GM18508 (cell line): Measurements from ENCODE around the gene RHEX.

Experiments used
- ATAC-seq: cut with Tn5 transposase; IDR thresholded peaks from one replicate; pipeline ENCODE4 v1.9.1; 2021; ENCODE audit warnings: moderate number of reproducible peaks; ENCODE audit not compliant: insufficient read depth, unreplicated experiment

RHEX gene

GRCh38 chr1:206112600-206113301 is 59.8 kb downstream of the RHEX start:
- no peak for ATAC-seq

DNA sequence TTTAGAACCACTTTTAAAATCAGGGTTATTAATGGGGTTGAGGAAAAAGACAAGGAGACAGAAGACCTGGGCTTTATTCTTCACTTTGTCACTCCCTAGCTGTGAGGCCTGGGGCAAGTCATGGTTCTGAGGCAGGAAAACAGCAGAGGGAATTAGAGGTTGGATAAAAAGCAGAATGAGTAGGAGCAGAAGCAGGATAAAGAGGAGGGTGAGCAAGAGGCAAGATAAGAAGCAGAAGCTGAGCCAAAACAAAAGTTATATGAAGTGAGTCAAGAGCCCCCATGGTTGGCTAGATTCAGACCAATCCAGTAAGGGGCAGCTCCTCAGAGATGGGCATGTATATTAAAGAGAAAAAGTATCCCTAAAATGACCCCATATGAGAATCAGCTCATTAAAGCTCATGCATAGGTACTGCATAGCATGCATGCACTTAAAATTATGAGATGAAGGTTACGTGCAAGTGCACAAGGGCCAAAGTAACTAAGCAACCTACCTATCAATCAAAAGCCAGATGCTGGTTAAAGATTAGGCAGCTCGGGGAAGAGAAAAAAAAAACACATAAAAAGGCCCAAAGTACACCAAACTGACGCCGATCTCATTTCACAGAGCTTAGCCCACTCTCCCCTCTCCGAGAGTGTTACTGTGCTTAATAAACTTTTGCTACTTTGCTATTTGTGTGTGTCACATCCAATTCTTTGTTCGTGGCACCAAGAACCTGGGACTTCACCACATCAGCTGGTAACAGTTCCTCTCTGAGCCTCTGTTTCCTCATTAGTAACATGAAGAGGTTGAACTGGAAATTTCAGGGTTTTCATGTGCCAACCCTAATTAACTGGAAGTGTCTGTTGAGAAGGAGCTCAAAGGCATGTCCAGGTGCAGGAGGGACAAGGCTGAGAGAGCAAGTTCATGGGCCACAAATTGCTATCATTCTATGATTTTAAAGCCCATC is 62.0 kb downstream of the RHEX start:
- ATAC-seq = no peak

- ATAC-seq = no peak
Measured at GRCh38 chr1:206115791-206116190, 62.8 kb downstream of the RHEX start.

DNA sequence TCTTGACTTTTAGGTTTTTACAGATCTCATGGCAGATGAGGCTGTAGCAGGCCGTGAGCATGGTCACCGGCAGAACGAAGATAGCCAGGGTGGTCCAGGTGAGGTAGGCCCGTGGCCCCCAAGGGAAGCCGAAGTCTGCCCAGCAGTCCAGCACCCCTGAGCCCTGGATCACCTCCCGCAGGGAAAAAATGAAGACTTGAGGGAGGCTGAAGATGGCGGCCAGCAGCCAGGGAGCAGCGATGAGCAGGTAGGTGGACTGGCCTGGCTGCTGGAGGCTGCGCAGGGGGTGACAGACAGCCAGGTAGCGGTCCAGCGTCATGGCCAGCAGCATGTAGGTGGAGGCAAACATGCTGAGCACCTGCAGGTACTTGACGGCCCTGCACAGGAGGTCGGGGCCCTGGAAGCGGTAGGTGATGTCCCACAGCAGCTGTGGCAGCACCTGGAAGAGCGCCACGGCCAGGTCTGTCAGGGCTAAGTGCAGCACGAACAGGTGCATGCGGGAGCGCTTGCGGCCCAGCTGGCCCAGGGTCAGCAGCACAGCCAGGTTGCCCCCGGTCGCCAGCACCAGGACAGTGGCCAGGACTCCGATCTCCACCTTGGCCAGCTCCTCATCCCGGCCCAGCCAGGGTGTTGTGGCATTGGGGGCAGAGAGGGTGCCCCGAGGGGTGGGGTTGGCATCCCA is 63.4 kb downstream of the RHEX start:
- no peak for ATAC-seq

- ATAC-seq = no peak
Measured at GRCh38 chr1:206116873-206117150, 63.8 kb downstream of the RHEX start.

GRCh38 chr1:206117151-206117948 is 64.4 kb downstream of the RHEX start, which contains the start of gene AVPR1B:
Gene AVPR1B, minus strand, starts transcription at chr1:206117388. Its CDS starts 498 bp downstream, at chr1:206116890.
- ATAC-seq = no peak

DNA sequence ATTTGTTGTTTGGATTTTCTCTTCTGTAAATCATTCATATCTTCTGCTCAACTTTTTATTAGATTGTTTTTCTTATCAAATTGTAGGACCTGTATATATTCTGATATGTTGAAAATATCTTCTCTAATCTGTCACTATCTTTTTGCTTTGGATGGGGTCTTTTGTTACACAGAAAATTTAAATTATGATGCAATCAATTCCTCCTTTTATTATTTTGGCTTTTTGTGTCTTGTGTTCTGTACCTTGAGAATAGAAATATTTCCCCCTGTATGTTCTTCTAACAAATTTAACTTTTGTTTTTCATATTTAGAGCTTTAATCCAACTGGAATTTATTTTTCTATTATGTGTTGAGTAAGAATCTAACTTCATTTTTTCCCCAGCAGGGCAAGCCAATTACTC is 67.4 kb downstream of the RHEX start:
- ATAC-seq = no peak

- ATAC-seq = no peak
Measured at GRCh38 chr1:206121269-206121668, 68.3 kb downstream of the RHEX start.

DNA sequence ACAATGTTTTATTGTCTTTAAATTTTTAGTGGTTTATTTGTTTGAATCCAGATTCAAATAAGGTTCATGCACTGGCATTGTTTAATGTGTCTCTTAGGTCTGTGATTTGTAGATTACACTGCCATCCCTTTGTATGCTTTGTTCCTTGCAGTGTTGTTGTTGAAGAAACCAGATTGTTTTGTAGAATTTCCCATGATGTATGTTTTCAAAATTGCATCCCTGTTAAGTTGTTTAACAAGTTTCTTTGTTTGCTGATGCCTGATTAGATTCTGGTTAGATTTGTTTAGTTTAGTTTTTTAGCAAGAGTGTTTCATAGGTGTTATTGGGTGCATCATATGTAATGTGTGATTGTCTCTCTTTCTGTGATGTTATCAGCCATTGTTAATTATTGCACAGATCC is 69.7 kb downstream of the RHEX start:
- ATAC-seq = no peak

- no peak for ATAC-seq
Measured at GRCh38 chr1:206125346-206125745, 72.4 kb downstream of the RHEX start.

- ATAC-seq = no peak
Measured at GRCh38 chr1:206127336-206127735, 74.4 kb downstream of the RHEX start.

DNA sequence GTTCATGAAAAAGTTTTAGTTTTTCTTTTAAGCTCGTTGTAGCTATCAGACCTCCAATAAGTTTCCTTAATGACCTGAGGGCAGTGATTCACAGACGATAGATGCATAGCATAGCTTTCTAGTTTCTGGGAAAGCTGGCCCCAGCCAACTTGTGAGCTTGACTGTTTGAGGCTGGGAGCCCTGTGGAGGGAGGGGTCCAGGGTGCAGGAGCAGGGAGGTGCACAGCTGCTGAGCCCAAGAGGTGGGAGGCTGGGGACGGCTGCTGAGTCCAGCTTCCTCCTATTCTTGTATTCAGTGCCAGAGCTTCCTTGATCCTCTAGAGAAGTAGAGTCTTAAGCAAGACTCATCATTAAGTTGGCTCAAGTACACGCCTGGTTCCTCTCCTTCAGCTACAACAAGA is 75.2 kb downstream of the RHEX start:
- ATAC-seq = no peak

DNA sequence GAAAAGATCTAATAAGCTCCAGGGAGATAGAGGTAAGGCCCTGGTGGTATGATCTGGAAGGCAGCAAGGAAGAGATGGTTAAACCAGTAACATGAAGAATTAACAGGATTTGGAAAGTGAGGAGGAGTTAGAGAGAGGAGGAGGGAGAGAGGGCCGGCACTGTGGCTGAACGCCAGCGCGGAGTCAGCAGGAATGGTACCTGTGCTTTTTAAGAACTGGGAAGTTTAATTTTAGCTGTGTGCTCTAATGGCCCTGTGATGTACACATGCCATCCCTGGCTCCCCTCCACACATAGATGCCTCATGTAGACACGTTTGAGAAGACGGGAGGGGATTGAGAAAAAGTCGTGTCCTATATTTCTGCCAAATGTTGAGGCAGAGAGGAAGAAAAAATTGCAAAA is 78.1 kb downstream of the RHEX start:
- no peak for ATAC-seq

DNA sequence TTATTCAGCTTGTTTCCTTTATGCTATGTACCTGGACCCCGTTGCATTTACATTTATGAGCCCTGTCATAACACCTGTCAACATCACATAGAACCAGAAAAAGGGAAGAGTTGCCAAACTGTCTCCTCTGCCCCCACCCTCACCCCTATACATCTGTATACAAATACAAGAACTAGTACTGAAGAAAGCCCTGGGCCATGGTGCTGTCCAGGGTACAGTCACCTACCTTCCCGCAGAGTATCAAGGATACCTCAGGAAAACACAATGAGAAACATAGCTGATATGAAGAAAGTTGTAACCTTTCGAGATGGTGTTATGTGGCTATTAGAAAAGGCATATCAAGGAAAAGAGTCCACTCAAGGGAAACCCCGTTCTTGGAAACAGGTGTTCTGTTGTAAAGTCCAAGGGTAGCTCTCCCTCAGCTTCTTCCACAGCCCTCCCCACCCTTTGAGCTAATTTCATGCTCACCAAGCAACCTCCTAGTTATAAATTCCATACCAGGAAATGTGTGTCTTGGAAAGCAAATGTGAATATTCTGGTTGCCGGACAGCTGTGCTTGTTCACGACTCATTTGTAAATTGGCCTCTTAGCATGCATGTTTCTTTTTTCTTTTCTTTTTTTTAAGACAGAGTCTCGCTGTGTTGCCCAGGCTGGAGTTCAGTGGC is 80.9 kb downstream of the RHEX start:
- ATAC-seq = no peak

DNA sequence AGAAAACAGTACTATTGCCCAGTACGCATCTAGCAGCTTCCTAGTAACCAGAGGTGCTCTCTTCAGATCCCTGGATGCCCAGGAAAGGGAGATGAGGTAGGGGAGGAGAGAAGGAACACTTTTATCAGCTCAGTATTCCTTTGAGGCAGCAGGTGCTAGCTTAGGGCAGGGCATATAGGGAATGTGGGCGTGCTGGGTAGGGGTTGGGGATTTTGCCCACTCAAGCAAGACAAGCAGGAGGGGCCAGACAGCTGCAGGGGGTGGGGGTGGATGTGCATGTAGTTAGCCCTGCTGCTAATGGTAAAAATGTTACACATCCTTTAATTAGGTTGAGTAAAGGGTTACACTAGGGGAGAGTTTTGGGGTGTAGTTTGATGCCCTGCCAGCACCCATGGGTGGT is 82.3 kb downstream of the RHEX start:
- ATAC-seq = no peak

DNA sequence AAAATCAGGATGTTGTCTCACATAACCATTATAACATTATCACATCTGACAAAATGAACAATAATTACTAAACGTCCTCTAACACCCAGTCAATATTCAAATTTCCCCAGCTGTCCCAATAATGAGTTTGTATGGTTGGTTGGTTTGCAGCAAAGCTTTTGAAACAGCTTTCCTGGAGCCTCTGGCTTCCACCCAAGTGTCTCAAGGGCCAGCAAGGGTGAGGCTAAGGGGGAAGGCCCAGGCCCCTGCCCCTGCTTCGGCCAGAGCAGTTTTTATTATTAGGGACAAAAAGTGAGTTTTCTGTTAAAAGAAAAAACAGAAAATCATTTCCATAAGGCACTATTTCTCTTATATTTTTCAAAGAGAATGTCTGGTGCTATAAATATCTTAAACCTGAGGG is 83.3 kb downstream of the RHEX start:
- no peak for ATAC-seq

- no peak for ATAC-seq
Measured at GRCh38 chr1:206142011-206142410, 89.0 kb downstream of the RHEX start.

DNA sequence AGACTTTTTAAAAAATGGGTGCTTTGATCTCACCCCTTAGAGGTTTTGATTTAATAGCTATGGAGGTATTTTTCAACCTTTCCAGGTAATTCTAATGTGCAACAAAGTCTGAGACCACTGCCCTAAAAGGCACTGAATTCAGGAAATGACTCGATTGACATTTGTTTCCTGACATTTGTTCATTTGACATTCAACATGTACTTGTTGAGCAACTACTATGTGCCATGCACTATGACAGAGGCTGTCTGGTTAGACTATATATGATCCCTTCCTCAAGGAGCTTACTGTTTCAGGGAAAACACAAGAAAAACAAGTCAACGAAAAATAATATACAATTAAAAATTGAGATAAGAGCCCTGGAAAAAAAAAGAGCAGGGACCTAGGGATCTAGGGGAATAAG is 89.8 kb downstream of the RHEX start:
- no peak for ATAC-seq

- ATAC-seq = no peak
Measured at GRCh38 chr1:206143537-206144172, 90.7 kb downstream of the RHEX start.
